Pancreas (tissue), 10 donors: ENCODE measurements around the gene CARD9. TPM values are rescaled to one million over a fixed set of nuclear protein-coding genes. Genes with fewer than 3 reads are reported as not detected.
A peak's percentile ranks its signal among the peaks of the same experiment; 100 is the strongest.

Experiments
- ATAC-seq, 4 donors: fragments of 200-7000 bp; cut with Tn5 transposase; one replicate each; pipeline versions ENCODE4 v1.8.0 to v1.9.1; 2020; ENCODE audit warnings: mild to moderate bottlenecking in 4 of 4, moderate library complexity in 4 of 4
- DNase-seq, 6 donors: peaks; one replicate each; pipeline ENCODE4 v3.0.0-alpha.2; 2020
- FAIRE-seq: peaks from 2 replicates; lab custom pipeline; 2012; peaks lifted over from hg19 to GRCh38; lab: Jason Lieb, UNC
- H3K27ac ChIP-seq, 4 donors: fragments of 200-600 bp; sonication (generic); 1 replicate in 3 of 4; 2 replicates in 1 of 4; pipeline versions ENCODE4 v1.5.0 to v1.8.0; 2020
- H3K27me3 ChIP-seq, 4 donors: fragments of 200-600 bp; one replicate each; pipeline ENCODE4 v1.8.0; 2021
- H3K36me3 ChIP-seq, 3 donors: fragments of 200-600 bp; sonication (generic) in 1 of 3; one replicate each; pipeline versions ENCODE4 v1.5.0 to v1.8.0; 2020 to 2021
- H3K4me1 ChIP-seq, 3 donors: fragments of 200-600 bp; one replicate each; pipeline ENCODE4 v1.8.0; 2021
- H3K4me3 ChIP-seq, 4 donors: fragments of 200-600 bp; sonication (generic) in 2 of 4; one replicate each; pipeline versions ENCODE4 v1.5.0 to v1.8.0; 2020 to 2021
- H3K9me3 ChIP-seq, 4 donors: fragments of 200-600 bp; one replicate each; pipeline ENCODE4 v1.8.0; 2021
- CTCF ChIP-seq, 4 donors: fragments of 200-600 bp; sonication (generic) in 3 of 4; IDR thresholded peaks; one replicate each; pipeline versions ENCODE4 v1.5.0 to v1.8.0; 2021; ENCODE audit warnings: antibody characterized with exemption in 4 of 4
- WGBS, 2 donors: extraction: QIAGEN DNeasy Blood & Tissue Kit; methylation state at CpG; one replicate each; pipeline ENCODE4 v1.1.7; 2013; 5-methylcytosine and 5-hydroxymethylcytosine counted together
- intact Hi-C, 3 donors: fragments of 100-400 bp; cut with DNase I; formaldehyde crosslinking; loops; one replicate each; pipeline versions ENCODE4 v1.11.1 to v1.14.2; 2022
- polyA plus RNA-seq, 2 donors: library from polyadenylated mRNA; stranded (reverse); fragments of 200-250 nt; gene quantifications; one replicate each; pipeline ENCODE4 v1.2.3, GENCODE V29; 2013
- total RNA-seq, 6 donors: library from RNA; stranded (reverse); fragmentation: NEBNext Ultra II Directional in 4 of 6; extraction: Animal tissue kit (Norgen Biotek cat#: 25700) in 4 of 6; gene quantifications; one replicate each; pipeline versions ENCODE4 v1.2.1 to v1.2.4, GENCODE V29; 2021 to 2023
- donor health status: healthy with polysubstance abuse.
- donor health status: DM: no; HTN: no; CAD: no; lungs with moderate emphysema.
- donor health status: DM: no; HTN: no; CAD: no.
- donor health status: control.
- donor health status: control.
- donor health status: Bipolar disorder and iron deficiency.
- donor health status: DM: yes; HTN: yes; CAD: no.
- donor health status: DM: no; HTN: no; CAD: no.
- donor health status: DM: no; HTN: no; CAD: no.
- donor health status: DM: yes; HTN: yes; CAD: no.

The CARD9 gene
- total and polyA plus RNA-seq, 8 donors: 0.23 to 5.1 (median 1.1) TPM

- no peak overlapping the region for H3K27ac ChIP-seq
- FAIRE-seq (no peak), DNase-seq (peak in 1 of 6 donors; percentile 23)
Observed at GRCh38 chr9:136381966-136382513, 8.6 kb upstream of the CARD9 start.

GRCh38 chr9:136381311-136381710, 7.8 kb upstream of the CARD9 start:
- Histone ChIP-seq H3K36me3 (peaks cover 0 to 37% (median 4%) of the 10 kb centered on the region in 3 donors), H3K27me3 (no peaks in the 10 kb centered on the region), H3K4me3 (no peak overlapping the region), H3K27ac (no peak overlapping the region), H3K9me3 (no peaks in the 10 kb centered on the region), H3K4me1 (no peaks in the 10 kb centered on the region)
- ATAC-seq (no peak), FAIRE-seq (no peak), DNase-seq (no peak)
- intact Hi-C loops: no loop called here
- no peak for TF ChIP-seq CTCF (IDR thresholded peaks at IDR 0.05)
- 88 to 89% methylated on average over 9 of the region's 9 CpGs for WGBS, 2 donors

More at GRCh38 chr9:136381966-136382513, 8.6 kb upstream of the CARD9 start:
- 91 to 92% methylated on average over 25 of the region's 25 CpGs for WGBS, 2 donors
- TF ChIP-seq CTCF (IDR thresholded peaks at IDR 0.05): no peak
- H3K27me3 ChIP-seq: no peaks in the 10 kb centered on the region
- no peaks in the 10 kb centered on the region for H3K4me1 ChIP-seq
- no peak for ATAC-seq
- peaks cover 0 to 41% (median 4%) of the 10 kb centered on the region in 3 donors for H3K36me3 ChIP-seq
- intact Hi-C loops: no loop called here
- H3K4me3 ChIP-seq: no peak overlapping the region
- no peaks in the 10 kb centered on the region for H3K9me3 ChIP-seq

- no peak for TF ChIP-seq CTCF (IDR thresholded peaks at IDR 0.05)
Observed at GRCh38 chr9:136380381-136380780, 6.9 kb upstream of the CARD9 start.

GRCh38 chr9:136379891-136380290, 6.4 kb upstream of the CARD9 start:
- Histone ChIP-seq H3K9me3 (no peaks in the 10 kb centered on the region), H3K27me3 (no peaks in the 10 kb centered on the region), H3K4me3 (no peak overlapping the region), H3K36me3 (peaks cover 0 to 37% (median 4%) of the 10 kb centered on the region in 3 donors), H3K27ac (no peak overlapping the region), H3K4me1 (no peaks in the 10 kb centered on the region)
- intact Hi-C loops: no loop called here
- no peak for ATAC-seq
- no peak for DNase-seq
- TF ChIP-seq CTCF (IDR thresholded peaks at IDR 0.05): no peak
- FAIRE-seq: no peak
- 89 to 92% methylated on average over 11 of the region's 11 CpGs for WGBS, 2 donors

More at GRCh38 chr9:136380381-136380780, 6.9 kb upstream of the CARD9 start:
- no peak for DNase-seq
- intact Hi-C loops: no loop called here
- Histone ChIP-seq H3K27ac (no peak overlapping the region), H3K36me3 (peaks cover 0 to 37% (median 4%) of the 10 kb centered on the region in 3 donors), H3K27me3 (no peaks in the 10 kb centered on the region), H3K4me3 (no peak overlapping the region), H3K4me1 (no peaks in the 10 kb centered on the region), H3K9me3 (no peaks in the 10 kb centered on the region)
- no peak for ATAC-seq
- WGBS, 2 donors: 93 to 94% methylated on average over 17 of the region's 17 CpGs
- no peak for FAIRE-seq

GRCh38 chr9:136379401-136379800, 5.9 kb upstream of the CARD9 start:
- intact Hi-C loops: no loop called here
- H3K36me3 ChIP-seq: peaks cover 0 to 37% (median 3%) of the 10 kb centered on the region in 3 donors
- no peak overlapping the region for H3K4me3 ChIP-seq
- DNase-seq: no peak
- WGBS, 2 donors: 91 to 93% methylated on average over 11 of the region's 11 CpGs
- no peak for TF ChIP-seq CTCF (IDR thresholded peaks at IDR 0.05)
- no peak overlapping the region for H3K27ac ChIP-seq
- H3K27me3 ChIP-seq: no peaks in the 10 kb centered on the region
- ATAC-seq: no peak
- H3K9me3 ChIP-seq: no peaks in the 10 kb centered on the region
- no peaks in the 10 kb centered on the region for H3K4me1 ChIP-seq
- no peak for FAIRE-seq
